ENCODE measurements around the gene ZNF425. TPM values are rescaled to one million over a fixed set of nuclear protein-coding genes. Genes with fewer than 3 reads are reported as not detected.
"Not testable (repeated sequence)": the region's sequence is repeated elsewhere in the genome, so short reads cannot be mapped to it uniquely, and the experiment has no call there.

ZNF425 gene
- total RNA-seq, 2 experiments from 2014 or later, result 0.87 to 0.98 TPM

DNA sequence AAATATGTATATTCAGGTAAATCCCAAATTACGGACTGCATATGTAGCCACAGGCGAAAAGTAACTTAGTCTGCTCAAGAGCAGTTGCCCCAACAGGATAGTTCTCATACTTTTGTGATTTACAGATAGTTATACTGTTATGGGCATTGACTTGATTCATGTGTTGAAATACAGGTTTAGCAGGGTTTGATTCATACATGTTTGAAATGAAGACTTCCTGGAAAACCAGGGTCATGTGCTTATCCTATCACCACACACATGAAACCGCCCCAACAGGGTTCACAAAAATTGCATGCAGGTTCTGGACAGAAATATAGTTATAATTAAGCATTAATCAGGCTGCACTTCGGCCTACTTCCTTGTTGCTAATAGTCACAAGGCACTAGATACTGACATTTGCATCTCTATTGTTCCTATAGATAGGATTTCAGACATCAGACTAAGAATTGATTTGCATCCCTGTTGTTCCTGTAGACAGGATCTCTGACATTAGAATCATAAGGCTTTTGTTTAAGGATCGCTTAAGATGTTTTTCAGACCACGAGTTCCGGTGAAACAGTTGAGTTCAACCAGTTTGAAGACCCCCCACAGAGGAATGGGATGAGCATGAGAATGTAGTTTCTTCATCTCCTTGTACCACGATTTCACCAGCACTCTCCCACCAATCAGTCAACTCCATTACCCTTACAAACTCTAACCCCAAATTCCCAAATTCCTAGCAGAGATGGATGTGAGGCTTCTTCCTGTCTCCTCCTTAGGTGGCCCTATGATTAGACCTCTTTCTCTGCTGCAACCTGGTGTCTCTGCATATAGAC is 19.1 kb upstream of the ZNF425 start:
- Mint-ChIP-seq H3K4me1 (peaks cover 20% of the 10 kb centered on the region), H3K36me3 (peaks cover 4% of the 10 kb centered on the region), H3K9me3 (no peaks in the 10 kb centered on the region), H3K4me3 (peak overlapping the region; percentile 27), H3K27ac (peak overlapping the region; percentile 7), H3K27me3 (no peaks in the 10 kb centered on the region)
- DNase-seq, result no peak

DNA sequence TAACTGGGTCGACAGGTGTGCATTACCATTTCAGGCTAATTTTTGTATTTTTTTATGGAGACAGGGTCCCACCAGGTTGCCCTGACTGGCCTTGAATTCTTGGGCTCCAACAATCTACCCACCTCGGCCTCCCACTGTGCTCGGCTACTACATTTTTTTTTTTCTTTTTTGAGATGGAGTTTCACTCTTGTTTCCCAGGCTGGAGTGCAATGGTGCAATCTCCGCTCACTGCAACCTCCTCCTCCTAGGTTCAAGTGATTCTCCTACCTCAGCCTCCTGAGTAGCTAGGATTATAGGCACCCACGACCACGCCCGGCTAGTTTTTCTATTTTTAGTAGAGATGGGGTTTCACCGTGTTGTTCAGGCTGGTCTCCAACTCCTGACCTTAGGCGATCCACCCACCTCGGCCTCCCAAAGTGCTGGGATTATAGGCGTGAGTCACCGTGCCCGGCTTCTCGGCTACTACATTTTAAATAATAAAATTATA is 18.4 kb upstream of the ZNF425 start:
- H3K9me3 Mint-ChIP-seq, result not testable (repeated sequence)

DNA sequence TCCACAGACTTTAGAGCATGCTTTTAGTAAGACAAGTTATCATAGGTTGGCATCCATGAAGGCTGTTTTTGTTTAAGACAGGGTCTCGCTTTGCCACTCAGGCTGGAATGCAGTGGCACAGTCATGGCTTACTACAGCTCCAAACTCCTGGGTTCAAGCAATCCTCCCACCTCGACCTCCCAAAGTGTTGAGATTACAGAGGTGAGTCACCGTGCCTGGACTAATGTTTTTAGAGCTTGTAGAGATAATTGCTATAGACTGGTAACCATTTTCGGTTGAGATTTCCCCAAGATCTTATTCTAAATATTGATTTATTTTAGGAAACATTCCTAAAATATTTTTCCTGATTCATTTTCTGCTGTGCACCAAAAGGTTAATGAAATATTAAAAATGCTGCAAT is 15.8 kb upstream of the ZNF425 start:
- H3K27me3 Mint-ChIP-seq, result no peaks in the 10 kb centered on the region
- H3K36me3 Mint-ChIP-seq, result peaks cover 1% of the 10 kb centered on the region
- H3K27ac Mint-ChIP-seq, result no peak overlapping the region
- H3K4me1 Mint-ChIP-seq, result peaks cover 8% of the 10 kb centered on the region
- DNase-seq, result no peak
- no peaks in the 10 kb centered on the region for H3K9me3 Mint-ChIP-seq
- no peak overlapping the region for H3K4me3 Mint-ChIP-seq

More for the DNA sequence above, 18.4 kb upstream of the ZNF425 start:
- not testable (repeated sequence) for DNase-seq, H3K4me3 Mint-ChIP-seq, H3K36me3 Mint-ChIP-seq, H3K27me3 Mint-ChIP-seq, H3K27ac Mint-ChIP-seq
- H3K4me1 Mint-ChIP-seq, result peaks cover 14% of the 10 kb centered on the region

DNA sequence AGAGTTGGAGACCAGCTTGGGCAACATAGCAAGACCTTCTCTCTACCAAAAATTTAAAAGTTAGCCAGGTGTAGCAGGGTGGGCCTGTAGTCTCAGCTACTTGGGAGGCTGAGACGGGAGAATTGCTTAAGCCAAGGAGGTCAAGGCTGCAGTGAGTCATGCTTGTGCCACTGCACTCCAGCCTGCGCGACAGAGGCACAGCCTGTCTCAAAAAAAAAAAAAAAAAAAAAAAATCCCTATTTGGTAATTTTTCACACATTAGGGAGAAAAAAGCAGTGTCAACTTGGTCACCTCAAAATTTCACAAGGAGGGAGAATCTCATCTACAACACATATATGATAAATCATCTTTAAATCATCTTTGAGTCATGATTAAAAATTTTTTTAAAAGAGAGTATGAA is 14.7 kb upstream of the ZNF425 start:
- Mint-ChIP-seq H3K27me3 (no peaks in the 10 kb centered on the region), H3K4me3 (no peak overlapping the region), H3K4me1 (peaks cover 8% of the 10 kb centered on the region), H3K36me3 (peaks cover 1% of the 10 kb centered on the region), H3K27ac (no peak overlapping the region), H3K9me3 (no peaks in the 10 kb centered on the region)
- DNase-seq, result no peak

DNA sequence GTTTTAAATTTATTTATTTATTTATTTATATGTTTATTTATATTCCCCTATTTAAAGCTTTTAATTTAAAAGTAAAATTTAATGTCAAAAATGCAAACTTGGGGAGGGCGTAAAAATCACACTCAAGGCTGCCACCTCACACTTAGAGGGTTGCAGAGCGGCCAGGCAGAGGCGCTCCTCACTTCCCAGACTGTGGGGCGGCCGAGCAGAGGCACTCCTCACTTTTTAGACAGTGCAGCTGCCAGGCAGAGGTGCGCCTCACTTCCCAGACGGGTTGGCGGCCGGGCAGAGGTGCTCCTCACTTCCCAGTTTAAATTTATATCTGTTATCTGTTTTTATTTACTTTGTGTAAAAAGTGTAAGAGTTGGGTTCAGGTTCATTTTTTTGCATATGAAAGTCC is 10.0 kb upstream of the ZNF425 start:
- H3K27ac Mint-ChIP-seq, result no peak overlapping the region
- H3K4me3 Mint-ChIP-seq, result no peak overlapping the region
- H3K27me3 Mint-ChIP-seq, result no peaks in the 10 kb centered on the region
- H3K4me1 Mint-ChIP-seq, result no peaks in the 10 kb centered on the region
- H3K9me3 Mint-ChIP-seq, result peaks cover 2% of the 10 kb centered on the region
- H3K36me3 Mint-ChIP-seq, result peaks cover 22% of the 10 kb centered on the region
- no peak for DNase-seq

DNA sequence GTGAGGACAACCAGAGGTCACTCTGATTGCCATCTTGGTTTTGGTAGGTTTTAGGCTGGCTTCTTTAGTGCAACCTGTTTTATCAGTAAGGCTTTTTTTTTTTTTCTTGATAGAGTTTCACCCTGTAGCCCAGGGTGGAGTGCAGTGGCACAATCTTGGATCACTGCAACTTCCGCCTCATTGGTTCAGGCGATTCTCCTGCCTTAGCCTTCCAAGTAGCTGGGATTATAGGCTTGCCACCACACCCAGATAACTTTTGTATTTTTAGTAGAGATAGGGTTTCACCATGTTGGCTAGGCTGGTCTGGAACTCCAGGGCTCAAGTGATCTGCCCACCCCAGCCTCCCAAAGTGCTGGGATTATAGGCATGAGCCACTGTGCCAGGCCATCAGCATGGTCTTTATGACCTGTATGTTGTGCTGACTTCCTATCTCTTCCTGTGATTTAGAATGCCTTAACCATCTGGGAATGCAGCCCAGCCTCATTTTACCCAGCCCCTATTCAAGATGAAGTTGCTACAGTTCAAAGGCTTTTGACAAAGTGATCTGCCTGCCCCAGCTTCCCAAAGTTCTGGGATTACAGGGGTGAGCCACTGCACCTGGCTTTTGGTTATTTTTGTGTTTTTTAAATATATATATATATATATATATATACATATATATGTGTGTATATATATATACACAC is 7.0 kb upstream of the ZNF425 start:
- H3K4me3 Mint-ChIP-seq, result no peak overlapping the region
- H3K9me3 Mint-ChIP-seq, result peaks cover 7% of the 10 kb centered on the region
- peaks cover 47% of the 10 kb centered on the region for H3K36me3 Mint-ChIP-seq
- peaks cover 3% of the 10 kb centered on the region for H3K4me1 Mint-ChIP-seq
- H3K27ac Mint-ChIP-seq, result no peak overlapping the region
- H3K27me3 Mint-ChIP-seq, result no peaks in the 10 kb centered on the region
- no peak for DNase-seq

DNA sequence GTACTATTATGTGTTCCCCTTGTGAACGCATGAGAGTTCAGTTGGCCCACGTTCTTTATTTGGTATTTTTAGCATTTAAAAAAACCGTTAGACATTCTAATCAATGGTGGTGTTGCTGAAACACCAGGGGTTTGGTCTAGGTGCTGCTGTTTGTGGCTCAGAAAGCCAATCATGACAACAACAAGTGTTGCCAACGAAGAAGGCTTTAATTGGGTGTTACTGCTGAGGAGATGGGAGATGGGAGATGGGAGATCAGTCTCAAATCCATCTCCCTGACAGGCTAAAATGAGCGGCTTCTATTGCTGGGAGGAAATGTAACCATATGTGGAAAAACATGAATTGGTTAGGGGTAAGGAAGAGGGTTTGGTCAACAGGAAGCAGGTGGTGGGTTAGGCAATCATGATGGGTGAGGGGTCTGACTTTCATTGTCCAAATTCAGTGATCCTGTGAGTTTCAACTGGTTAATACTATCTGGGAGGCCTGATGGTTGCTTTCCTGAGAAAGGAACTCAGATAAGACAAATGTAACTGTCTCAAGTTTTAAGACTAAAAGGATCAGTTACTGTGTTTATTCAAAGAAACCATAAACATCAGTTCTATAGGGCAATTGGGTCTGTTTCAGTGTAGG is 4.6 kb upstream of the ZNF425 start:
- DNase-seq, result no peak
- peaks cover 3% of the 10 kb centered on the region for H3K27me3 Mint-ChIP-seq
- peaks cover 9% of the 10 kb centered on the region for H3K4me1 Mint-ChIP-seq
- no peak overlapping the region for H3K4me3 Mint-ChIP-seq
- no peak overlapping the region for H3K27ac Mint-ChIP-seq
- H3K9me3 Mint-ChIP-seq, result peaks cover 7% of the 10 kb centered on the region
- peaks cover 56% of the 10 kb centered on the region for H3K36me3 Mint-ChIP-seq

DNA sequence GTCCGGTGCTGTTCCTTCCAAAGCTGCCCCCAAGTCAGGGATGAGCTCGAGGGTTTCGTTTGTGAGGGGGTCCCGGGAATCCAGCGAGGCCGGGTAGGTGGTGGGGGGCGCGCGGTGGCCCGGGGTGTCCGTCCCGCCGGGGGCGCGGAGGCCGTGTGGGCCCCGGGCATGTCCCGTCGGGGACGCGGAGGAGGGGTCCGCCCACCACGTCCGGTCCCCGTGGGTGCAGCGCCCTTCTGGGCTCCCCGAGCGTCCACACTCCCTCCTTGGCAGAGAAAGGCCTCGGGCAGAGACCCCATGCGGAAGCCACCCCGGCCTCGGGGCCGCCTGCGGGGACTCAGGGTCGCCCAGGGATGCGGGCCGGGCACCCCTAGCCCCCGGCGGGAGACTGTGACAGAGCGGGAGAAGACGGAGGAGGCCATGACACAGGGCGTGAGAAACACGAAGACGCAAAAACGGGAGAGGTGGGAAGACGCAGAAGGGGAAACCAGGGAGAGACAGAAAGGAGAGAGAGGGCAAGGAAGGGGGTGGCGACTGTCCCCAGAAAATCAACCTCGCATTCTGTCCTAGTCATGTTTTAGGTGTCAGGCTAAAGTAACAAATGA is 640 bp upstream of the ZNF425 start:
- H3K36me3 Mint-ChIP-seq, result peaks cover 50% of the 10 kb centered on the region
- H3K27ac Mint-ChIP-seq, result peak overlapping the region; percentile 100
- H3K4me1 Mint-ChIP-seq, result peaks cover 18% of the 10 kb centered on the region
- peaks cover 5% of the 10 kb centered on the region for H3K9me3 Mint-ChIP-seq
- peak; percentile 78 for DNase-seq
- peaks cover 3% of the 10 kb centered on the region for H3K27me3 Mint-ChIP-seq
- peak overlapping the region; percentile 100 for H3K4me3 Mint-ChIP-seq

DNA sequence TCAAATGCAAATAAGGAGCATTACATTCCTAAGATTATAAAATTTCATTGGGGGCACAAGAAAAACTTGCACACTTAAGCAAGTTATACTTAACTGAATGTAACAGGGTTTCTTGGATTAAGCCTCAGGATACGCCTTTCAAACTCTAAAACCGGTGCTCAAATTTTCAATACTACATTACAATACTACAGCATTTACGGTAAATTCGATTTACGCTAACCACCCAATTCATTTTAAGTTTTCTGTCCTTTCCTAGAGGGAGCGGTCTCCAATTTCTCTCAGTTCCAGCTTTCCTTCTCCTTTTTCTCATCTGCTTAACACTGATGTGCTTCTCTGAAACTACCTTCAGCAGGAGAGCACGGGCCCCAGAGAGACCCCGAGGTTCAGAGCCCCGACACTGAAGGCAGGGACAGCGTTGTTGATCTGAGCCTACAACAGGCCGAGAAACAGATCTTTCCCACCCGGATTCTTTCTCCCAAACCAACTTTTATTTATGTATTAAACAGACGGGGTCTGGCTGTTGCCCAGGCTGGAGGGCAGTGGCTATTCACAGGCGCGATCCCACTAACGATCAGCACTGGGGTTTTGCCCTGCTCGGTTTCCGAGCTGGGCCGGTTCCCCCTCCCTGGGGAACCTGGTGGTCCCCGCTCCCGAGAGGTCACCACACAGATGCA is 798 bp downstream of the ZNF425 start:
- no peak for DNase-seq
- Mint-ChIP-seq H3K4me3 (peak overlapping the region; percentile 100), H3K4me1 (peaks cover 18% of the 10 kb centered on the region), H3K36me3 (peaks cover 37% of the 10 kb centered on the region), H3K27ac (peak overlapping the region; percentile 100), H3K9me3 (no peaks in the 10 kb centered on the region), H3K27me3 (peaks cover 3% of the 10 kb centered on the region)

DNA sequence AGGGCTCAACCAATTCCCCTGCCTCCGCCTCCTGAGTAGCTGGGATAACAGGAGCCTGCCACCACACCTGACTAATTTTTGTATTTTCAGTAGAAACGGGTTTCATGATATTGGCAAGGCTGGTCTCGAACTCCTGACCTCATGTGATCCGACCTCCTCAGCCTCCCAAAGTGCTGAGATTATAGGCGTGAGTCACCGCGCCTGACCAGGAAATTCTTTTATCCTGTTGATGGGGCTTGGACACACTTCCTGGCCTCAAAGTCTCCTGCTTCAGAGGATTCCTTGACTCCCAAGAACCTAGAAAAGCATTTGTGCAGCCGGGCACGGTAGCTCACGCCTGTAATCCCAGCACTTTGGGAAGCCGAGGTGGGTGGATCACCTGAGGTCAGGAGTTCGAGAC is 16.2 kb downstream of the ZNF425 start:
- Mint-ChIP-seq H3K36me3 (no peaks in the 10 kb centered on the region), H3K4me1 (no peaks in the 10 kb centered on the region), H3K4me3 (no peak overlapping the region), H3K27ac (no peak overlapping the region), H3K27me3 (no peaks in the 10 kb centered on the region), H3K9me3 (no peaks in the 10 kb centered on the region)
- DNase-seq, result no peak

DNA sequence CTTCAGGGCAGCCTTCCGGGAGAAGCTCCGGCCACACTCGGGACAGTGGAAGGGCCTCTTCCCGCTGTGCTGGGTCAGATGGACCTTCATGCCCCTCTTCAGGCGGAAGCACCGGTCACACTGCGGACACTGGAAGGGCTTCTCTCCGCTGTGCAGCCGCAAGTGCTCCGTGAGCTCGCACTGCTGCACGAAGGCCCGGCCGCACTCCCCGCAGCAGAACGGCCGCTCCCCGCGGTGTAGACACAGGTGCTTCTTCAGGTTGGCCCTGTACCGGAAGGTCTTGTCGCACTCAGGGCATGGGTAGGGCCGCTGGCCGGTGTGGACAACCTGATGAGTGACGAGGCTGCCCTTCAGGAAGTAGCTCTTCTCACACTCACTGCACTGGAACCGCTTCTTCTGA is 21.4 kb downstream of the ZNF425 start:
- Mint-ChIP-seq H3K4me1 (peaks cover 2% of the 10 kb centered on the region), H3K4me3 (no peak overlapping the region), H3K36me3 (no peaks in the 10 kb centered on the region), H3K9me3 (no peaks in the 10 kb centered on the region), H3K27me3 (no peaks in the 10 kb centered on the region), H3K27ac (no peak overlapping the region)
- no peak for DNase-seq

DNA sequence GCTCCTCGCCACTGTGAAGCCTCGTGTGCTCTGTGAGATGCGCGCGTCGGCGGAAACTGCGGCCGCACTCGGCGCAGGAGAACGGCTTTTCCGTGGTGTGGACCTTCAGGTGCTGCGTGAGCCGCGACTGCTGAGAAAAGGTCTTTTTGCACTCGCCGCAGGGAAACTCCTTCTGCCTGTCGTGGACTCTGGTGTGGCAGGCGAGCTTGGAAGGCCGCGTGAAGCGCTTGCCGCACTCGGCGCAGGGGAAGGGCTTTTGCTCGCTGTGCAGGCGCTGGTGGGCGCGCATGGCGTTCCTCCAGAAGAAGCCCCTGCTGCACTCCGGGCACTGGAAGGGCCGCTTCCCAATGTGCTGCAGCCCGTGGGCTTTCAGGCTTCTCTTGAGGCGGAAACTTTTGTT is 21.9 kb downstream of the ZNF425 start:
- Mint-ChIP-seq H3K27me3 (no peaks in the 10 kb centered on the region), H3K36me3 (no peaks in the 10 kb centered on the region), H3K4me1 (peaks cover 2% of the 10 kb centered on the region), H3K27ac (no peak overlapping the region), H3K9me3 (no peaks in the 10 kb centered on the region), H3K4me3 (no peak overlapping the region)
- no peak for DNase-seq

DNA sequence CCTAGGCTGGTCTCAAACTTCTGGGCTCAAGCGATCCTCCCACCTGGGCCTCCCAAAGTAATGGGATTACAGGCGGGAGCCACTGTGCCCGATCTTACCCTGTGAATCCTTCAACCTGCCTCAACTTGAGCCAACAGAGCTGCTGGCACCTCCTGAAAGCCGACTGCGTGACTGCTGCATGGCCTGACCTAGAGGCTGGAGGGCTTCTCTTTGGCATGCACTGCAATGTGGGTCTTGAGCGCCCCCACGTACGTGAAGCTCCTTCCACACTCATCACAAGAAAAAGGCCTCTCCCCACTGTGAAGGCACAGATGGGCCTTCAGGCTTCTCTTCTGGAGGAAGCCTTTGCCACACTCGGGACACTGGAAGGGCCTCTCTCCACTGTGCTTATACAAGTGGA is 22.7 kb downstream of the ZNF425 start:
- Mint-ChIP-seq H3K27ac (no peak overlapping the region), H3K9me3 (no peaks in the 10 kb centered on the region), H3K27me3 (no peaks in the 10 kb centered on the region), H3K4me3 (no peak overlapping the region), H3K4me1 (peaks cover 2% of the 10 kb centered on the region), H3K36me3 (no peaks in the 10 kb centered on the region)
- DNase-seq, result no peak

DNA sequence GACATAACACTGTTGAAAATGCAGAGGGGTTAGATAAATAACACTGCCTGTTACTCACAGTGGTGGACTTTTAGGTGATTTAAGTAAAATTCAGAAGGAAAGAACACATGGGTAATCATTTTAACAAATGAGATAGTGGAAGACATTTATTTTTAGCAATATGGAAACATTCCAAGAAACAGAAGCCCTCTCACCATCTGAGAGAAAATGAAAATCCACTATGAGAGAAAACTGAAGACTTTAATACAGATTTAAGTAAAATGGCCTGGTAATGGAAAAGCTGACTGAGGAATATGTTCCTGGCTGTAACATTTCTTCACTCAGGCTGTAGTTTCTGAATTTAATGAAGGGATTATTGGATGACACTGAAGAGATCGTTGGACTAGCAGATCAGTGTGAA is 23.5 kb downstream of the ZNF425 start:
- H3K27ac Mint-ChIP-seq, result no peak overlapping the region
- H3K27me3 Mint-ChIP-seq, result no peaks in the 10 kb centered on the region
- no peaks in the 10 kb centered on the region for H3K9me3 Mint-ChIP-seq
- peaks cover 2% of the 10 kb centered on the region for H3K4me1 Mint-ChIP-seq
- no peaks in the 10 kb centered on the region for H3K36me3 Mint-ChIP-seq
- H3K4me3 Mint-ChIP-seq, result no peak overlapping the region
- no peak for DNase-seq

DNA sequence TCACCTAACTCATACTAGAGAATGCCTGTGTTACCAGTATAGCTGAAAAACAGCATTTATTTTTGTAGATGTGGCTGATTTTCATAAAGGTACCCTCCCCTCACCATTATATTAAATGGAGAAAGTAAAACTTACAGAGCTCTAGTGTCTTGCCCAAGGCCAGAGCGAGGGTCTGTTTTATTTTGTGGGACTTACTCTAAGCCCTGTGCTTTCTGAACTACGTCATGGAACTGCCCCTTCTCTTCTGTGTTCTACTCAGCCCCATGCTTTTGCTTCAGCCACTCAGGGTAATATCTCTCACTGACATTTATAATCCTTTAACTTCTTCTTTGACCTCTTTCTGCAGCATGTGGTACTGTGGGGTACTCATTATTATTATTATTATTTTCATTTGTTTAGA is 25.3 kb downstream of the ZNF425 start:
- peaks cover 2% of the 10 kb centered on the region for H3K4me1 Mint-ChIP-seq
- no peaks in the 10 kb centered on the region for H3K9me3 Mint-ChIP-seq
- H3K27me3 Mint-ChIP-seq, result no peaks in the 10 kb centered on the region
- H3K4me3 Mint-ChIP-seq, result no peak overlapping the region
- H3K36me3 Mint-ChIP-seq, result no peaks in the 10 kb centered on the region
- no peak overlapping the region for H3K27ac Mint-ChIP-seq
- no peak for DNase-seq

Measured in activated naive CD8-positive, alpha-beta T cell treated with anti-CD3 and anti-CD28 coated beads for 36 hours (primary cell).